SK-N-SH treated with all-trans-retinoic acid at 6 μM for 48 hours (cell line): ENCODE results near the gene COBL.

Experiments used
- ARNTL ChIP-seq: fragments of 450-650 bp; formaldehyde crosslinking; IDR thresholded peaks from 2 replicates; pipeline ENCODE4 v1.5.0; 2020; ENCODE audit warnings: low read depth, mild to moderate bottlenecking, moderate library complexity, borderline replicate concordance
- CSRNP3 ChIP-seq: fragments of 250-450 bp; sonication (Bioruptor Pico); IDR thresholded peaks from 2 replicates; pipeline ENCODE4 v1.5.1; 2021; ENCODE audit warnings: mild to moderate bottlenecking, moderate library complexity
- ESRRG ChIP-seq: fragments of 250-450 bp; sonication (Bioruptor Pico); IDR thresholded peaks from 2 replicates; pipeline ENCODE4 v1.6.1; 2021; ENCODE audit warnings: mild to moderate bottlenecking
- GLIS3 ChIP-seq: fragments of 250-450 bp; sonication (Bioruptor Pico); IDR thresholded peaks from 2 replicates; pipeline ENCODE4 v1.5.0; 2020; ENCODE audit warnings: mild to moderate bottlenecking, moderate library complexity
- ISL1 ChIP-seq: fragments of 250-450 bp; sonication (Bioruptor Pico); IDR thresholded peaks from 2 replicates; pipeline ENCODE4 v2.1.2; 2022; ENCODE audit warnings: mild to moderate bottlenecking, moderate library complexity
- PATZ1 ChIP-seq: fragments of 250-450 bp; sonication (Bioruptor Pico); IDR thresholded peaks from 2 replicates; pipeline ENCODE4 v1.8.0; 2020; ENCODE audit warnings: mild to moderate bottlenecking, moderate library complexity, borderline replicate concordance
- RARB ChIP-seq: fragments of 250-450 bp; sonication (Bioruptor Pico); IDR thresholded peaks from 2 replicates; pipeline ENCODE4 v1.8.0; 2021; ENCODE audit warnings: mild to moderate bottlenecking, moderate library complexity
- ZFP3 ChIP-seq: fragments of 250-450 bp; sonication (Bioruptor Pico); IDR thresholded peaks from 2 replicates; pipeline ENCODE4 v1.5.0; 2020; ENCODE audit warnings: mild to moderate bottlenecking, moderate library complexity
- ZNF70 ChIP-seq: fragments of 450-650 bp; formaldehyde crosslinking; IDR thresholded peaks from 2 replicates; pipeline ENCODE4 v1.5.0; 2020; ENCODE audit warnings: mild to moderate bottlenecking, moderate library complexity
- TF ChIP-seq, protein P1 (sequence below): fragments of 250-450 bp; sonication (Bioruptor Pico); IDR thresholded peaks from 2 replicates; pipeline ENCODE4 v1.5.1; 2020; ENCODE audit warnings: low read depth, mild to moderate bottlenecking, moderate library complexity

- TF ChIP-seq, protein P1, sequence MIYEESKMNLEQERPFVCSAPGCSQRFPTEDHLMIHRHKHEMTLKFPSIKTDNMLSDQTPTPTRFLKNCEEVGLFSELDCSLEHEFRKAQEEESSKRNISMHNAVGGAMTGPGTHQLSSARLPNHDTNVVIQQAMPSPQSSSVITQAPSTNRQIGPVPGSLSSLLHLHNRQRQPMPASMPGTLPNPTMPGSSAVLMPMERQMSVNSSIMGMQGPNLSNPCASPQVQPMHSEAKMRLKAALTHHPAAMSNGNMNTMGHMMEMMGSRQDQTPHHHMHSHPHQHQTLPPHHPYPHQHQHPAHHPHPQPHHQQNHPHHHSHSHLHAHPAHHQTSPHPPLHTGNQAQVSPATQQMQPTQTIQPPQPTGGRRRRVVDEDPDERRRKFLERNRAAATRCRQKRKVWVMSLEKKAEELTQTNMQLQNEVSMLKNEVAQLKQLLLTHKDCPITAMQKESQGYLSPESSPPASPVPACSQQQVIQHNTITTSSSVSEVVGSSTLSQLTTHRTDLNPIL (CRISPR knock-in tag) = no peak
- TF ChIP-seq ZFP3 (CRISPR knock-in tag) (no peak), ZNF70 (CRISPR knock-in tag) (no peak), ISL1 (CRISPR knock-in tag) (no peak), ESRRG (CRISPR knock-in tag) (no peak), ARNTL (CRISPR knock-in tag) (no peak), PATZ1 (CRISPR knock-in tag) (no peak), CSRNP3 (CRISPR knock-in tag) (no peak), RARB (CRISPR knock-in tag) (no peak), GLIS3 (CRISPR knock-in tag) (no peak)
Measured at GRCh38 chr7:51146816-51147586, 169.6 kb downstream of the COBL start.
